Measurements from ENCODE around the gene NUP62.

NUP62 gene

GRCh38 chr19:49861541-49862378 lies 67.5 kb downstream of the NUP62 start:
- H3K4me1 ChIP-seq (ENCODE audit: insufficient read depth, insufficient read length), result peaks cover 35% of the 10 kb centered on the region
- H3K27me3 ChIP-seq (ENCODE audit: insufficient read depth, insufficient read length), result no peaks in the 10 kb centered on the region
- H3K4me3 ChIP-seq (ENCODE audit: insufficient read length, low read depth), result no peak overlapping the region
- H3K9ac ChIP-seq (ENCODE audit: insufficient read length, low read depth), result no peak overlapping the region
- H3K9me3 ChIP-seq (ENCODE audit: insufficient read depth, low read length), result no peaks in the 10 kb centered on the region
- no peak for DNase-seq (ENCODE audit: low read depth, low spot score)
- peaks cover 85% of the 10 kb centered on the region for H3K36me3 ChIP-seq (ENCODE audit: insufficient read depth, insufficient read length, low read length)
- no peak for TF ChIP-seq SUZ12 (IDR thresholded peaks at IDR 0.05; ENCODE audit: extremely low read depth, insufficient read depth, insufficient read length)
- TF ChIP-seq ZNF274 (IDR thresholded peaks at IDR 0.05; ENCODE audit: low read depth, low read length), result no peak
- no peak for TF ChIP-seq YY1 (IDR thresholded peaks at IDR 0.05; ENCODE audit: insufficient read depth, insufficient read length)

GRCh38 chr19:49861107-49861506 lies 68.2 kb downstream of the NUP62 start:
- H3K9ac ChIP-seq (ENCODE audit: insufficient read length, low read depth), result no peak overlapping the region
- H3K9me3 ChIP-seq (ENCODE audit: insufficient read depth, low read length), result no peaks in the 10 kb centered on the region
- no peak overlapping the region for H3K4me3 ChIP-seq (ENCODE audit: insufficient read length, low read depth)
- no peak for TF ChIP-seq SUZ12 (IDR thresholded peaks at IDR 0.05; ENCODE audit: extremely low read depth, insufficient read depth, insufficient read length)
- TF ChIP-seq ZNF274 (IDR thresholded peaks at IDR 0.05; ENCODE audit: low read depth, low read length), result no peak
- TF ChIP-seq YY1 (IDR thresholded peaks at IDR 0.05; ENCODE audit: insufficient read depth, insufficient read length), result no peak
- peaks cover 35% of the 10 kb centered on the region for H3K4me1 ChIP-seq (ENCODE audit: insufficient read depth, insufficient read length)
- H3K36me3 ChIP-seq (ENCODE audit: insufficient read depth, insufficient read length, low read length), result peaks cover 86% of the 10 kb centered on the region
- DNase-seq (ENCODE audit: low read depth, low spot score), result no peak
- no peaks in the 10 kb centered on the region for H3K27me3 ChIP-seq (ENCODE audit: insufficient read depth, insufficient read length)

DNA sequence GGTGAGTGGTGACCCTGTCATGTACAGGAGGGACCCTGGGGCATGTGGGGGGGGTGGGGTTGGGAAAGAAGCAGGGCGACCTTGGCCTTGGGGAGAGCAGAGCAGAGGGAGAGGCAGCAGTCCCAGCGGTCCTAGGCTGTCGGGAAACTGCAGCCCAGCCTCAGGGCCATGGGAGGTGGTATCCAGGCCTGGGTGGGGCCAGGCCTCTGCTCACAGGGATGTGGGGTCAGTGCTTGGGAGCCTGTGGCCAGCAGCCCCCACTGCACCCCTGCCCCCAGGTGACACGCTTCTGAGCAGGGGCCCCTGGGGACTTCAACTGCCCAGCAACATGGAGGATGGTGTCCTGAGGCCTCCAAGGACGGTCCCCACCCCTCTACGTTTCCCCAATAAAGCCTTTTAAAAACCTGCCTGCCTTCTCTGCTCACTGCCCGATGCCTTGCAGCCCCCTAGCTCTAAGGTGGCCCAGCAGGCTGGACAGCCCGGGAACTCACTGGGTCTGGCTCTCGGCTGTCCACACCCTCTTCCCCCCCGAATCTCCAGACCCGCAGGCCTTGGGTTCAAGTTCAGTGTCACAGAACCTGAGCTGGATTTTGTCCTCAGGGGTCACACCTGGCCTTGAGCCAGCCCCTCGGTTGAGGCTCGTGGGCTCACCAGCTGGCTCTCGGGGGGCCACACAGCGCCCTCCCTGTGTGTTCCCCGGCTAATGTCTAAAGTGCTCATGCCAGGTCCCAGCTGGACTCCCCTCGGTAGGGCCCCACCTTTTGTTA lies 68.8 kb downstream of the NUP62 start:
- H3K4me3 ChIP-seq (ENCODE audit: insufficient read length, low read depth), result no peak overlapping the region
- no peaks in the 10 kb centered on the region for H3K9me3 ChIP-seq (ENCODE audit: insufficient read depth, low read length)
- H3K9ac ChIP-seq (ENCODE audit: insufficient read length, low read depth), result no peak overlapping the region

DNA sequence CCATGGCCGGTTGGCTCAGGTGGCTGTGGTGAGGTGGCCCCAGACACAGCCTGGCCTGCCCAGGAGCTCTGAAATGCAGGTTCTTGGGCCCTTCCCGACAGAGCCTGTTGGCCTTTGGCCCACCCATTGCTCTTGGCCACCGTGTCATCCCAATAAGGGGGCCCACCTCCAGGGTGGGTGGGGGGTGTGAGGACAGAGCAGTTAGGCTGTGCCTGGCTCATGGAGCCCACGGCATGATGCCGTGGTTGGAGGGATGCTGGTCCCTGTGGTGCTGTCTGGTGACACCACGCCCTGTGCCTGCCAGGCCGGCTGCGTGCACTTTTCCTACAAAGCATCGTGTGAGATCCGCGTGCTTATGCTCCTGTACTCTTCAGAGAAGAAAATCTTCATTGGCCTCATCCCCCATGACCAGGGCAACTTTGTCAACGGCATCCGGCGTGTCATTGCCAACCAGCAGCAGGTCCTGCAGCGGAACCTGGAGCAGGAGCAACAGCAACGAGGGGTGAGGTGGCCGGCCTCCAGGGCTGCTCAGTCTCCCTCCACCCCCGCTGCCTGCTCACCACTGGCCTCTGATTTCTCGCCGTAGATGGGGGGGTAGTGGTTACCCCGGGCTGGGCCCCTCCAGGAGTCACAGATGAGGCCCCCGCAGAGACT lies 69.5 kb downstream of the NUP62 start:
- Histone ChIP-seq H3K4me1 (ENCODE audit: insufficient read depth, insufficient read length) (peaks cover 30% of the 10 kb centered on the region), H3K9ac (ENCODE audit: insufficient read length, low read depth) (no peak overlapping the region), H3K36me3 (ENCODE audit: insufficient read depth, insufficient read length, low read length) (peaks cover 92% of the 10 kb centered on the region), H3K4me3 (ENCODE audit: insufficient read length, low read depth) (no peak overlapping the region), H3K27me3 (ENCODE audit: insufficient read depth, insufficient read length) (no peaks in the 10 kb centered on the region), H3K9me3 (ENCODE audit: insufficient read depth, low read length) (no peaks in the 10 kb centered on the region)
- TF ChIP-seq SUZ12 (IDR thresholded peaks at IDR 0.05; ENCODE audit: extremely low read depth, insufficient read depth, insufficient read length) (no peak), ZNF274 (IDR thresholded peaks at IDR 0.05; ENCODE audit: low read depth, low read length) (no peak), YY1 (IDR thresholded peaks at IDR 0.05; ENCODE audit: insufficient read depth, insufficient read length) (no peak)
- no peak for DNase-seq (ENCODE audit: low read depth, low spot score)

More for the DNA sequence above, 68.8 kb downstream of the NUP62 start:
- peaks cover 89% of the 10 kb centered on the region for H3K36me3 ChIP-seq (ENCODE audit: insufficient read depth, insufficient read length, low read length)
- no peak for DNase-seq (ENCODE audit: low read depth, low spot score)
- peaks cover 32% of the 10 kb centered on the region for H3K4me1 ChIP-seq (ENCODE audit: insufficient read depth, insufficient read length)
- H3K27me3 ChIP-seq (ENCODE audit: insufficient read depth, insufficient read length), result no peaks in the 10 kb centered on the region
- no peak for TF ChIP-seq SUZ12 (IDR thresholded peaks at IDR 0.05; ENCODE audit: extremely low read depth, insufficient read depth, insufficient read length)
- TF ChIP-seq ZNF274 (IDR thresholded peaks at IDR 0.05; ENCODE audit: low read depth, low read length), result no peak
- no peak for TF ChIP-seq YY1 (IDR thresholded peaks at IDR 0.05; ENCODE audit: insufficient read depth, insufficient read length)

DNA sequence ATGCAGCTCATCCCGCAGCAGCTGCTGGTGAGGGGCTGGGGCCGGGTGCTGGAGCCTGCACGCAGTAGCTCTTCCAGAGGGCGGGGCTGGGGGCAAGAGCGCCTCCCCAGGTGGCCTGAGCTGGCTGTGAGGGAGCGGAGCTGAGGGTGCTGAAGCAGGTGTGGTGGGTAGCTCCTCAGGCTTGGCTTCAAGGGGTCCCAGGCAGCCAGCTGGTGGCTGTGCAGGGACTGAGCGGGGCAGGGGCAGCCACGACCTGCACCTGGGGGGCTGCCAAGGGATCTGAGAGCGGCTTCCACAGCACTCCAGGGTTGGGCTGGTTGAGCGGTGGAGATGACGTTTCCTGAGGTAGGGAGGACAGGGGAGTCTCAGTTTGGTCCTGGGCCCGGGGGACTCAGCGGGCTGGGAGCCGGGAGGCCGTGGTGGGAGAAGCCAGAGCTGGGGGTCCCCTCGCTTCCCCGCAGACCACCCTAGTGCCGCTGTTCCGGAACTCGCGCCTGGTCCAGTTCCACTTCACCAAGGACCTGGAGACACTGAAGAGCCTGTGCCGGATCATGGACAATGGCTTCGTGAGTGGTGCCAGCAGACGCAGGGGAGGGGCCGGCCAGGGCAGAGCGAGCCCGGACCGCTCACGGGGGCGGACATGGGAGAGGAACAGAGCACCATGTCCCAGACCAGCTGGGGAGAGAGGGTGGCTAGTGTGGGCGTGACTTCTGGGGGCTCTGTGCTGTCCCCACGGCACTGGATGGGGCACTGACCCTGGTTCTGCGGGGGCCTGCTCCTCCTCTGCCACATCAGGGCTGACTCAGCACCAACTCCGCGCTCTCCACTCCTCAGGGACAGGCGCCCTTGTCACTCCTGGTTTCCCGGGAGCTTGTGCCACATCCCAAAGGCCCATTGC lies 71.0 kb downstream of the NUP62 start:
- no peak overlapping the region for H3K4me3 ChIP-seq (ENCODE audit: insufficient read length, low read depth)
- H3K27me3 ChIP-seq (ENCODE audit: insufficient read depth, insufficient read length), result no peaks in the 10 kb centered on the region
- no peak for TF ChIP-seq SUZ12 (IDR thresholded peaks at IDR 0.05; ENCODE audit: extremely low read depth, insufficient read depth, insufficient read length)
- TF ChIP-seq ZNF274 (IDR thresholded peaks at IDR 0.05; ENCODE audit: low read depth, low read length), result no peak
- no peak for TF ChIP-seq YY1 (IDR thresholded peaks at IDR 0.05; ENCODE audit: insufficient read depth, insufficient read length)
- peaks cover 22% of the 10 kb centered on the region for H3K4me1 ChIP-seq (ENCODE audit: insufficient read depth, insufficient read length)
- no peak overlapping the region for H3K9ac ChIP-seq (ENCODE audit: insufficient read length, low read depth)
- peaks cover 88% of the 10 kb centered on the region for H3K36me3 ChIP-seq (ENCODE audit: insufficient read depth, insufficient read length, low read length)
- no peaks in the 10 kb centered on the region for H3K9me3 ChIP-seq (ENCODE audit: insufficient read depth, low read length)
- DNase-seq (ENCODE audit: low read depth, low spot score), result no peak

DNA sequence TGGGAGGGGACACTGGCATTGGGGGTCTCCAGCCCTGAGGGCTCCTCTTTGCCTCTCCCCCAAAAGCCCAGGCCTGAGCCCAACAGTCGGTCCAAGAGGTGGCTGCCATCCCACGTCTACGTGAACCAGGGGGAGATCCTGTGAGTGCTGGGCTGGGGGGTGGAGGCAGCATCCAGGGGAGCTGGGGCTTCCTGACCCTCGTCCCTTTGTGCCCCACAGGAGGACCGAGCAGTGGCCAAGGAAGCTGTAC lies 71.5 kb downstream of the NUP62 start:
- no peak overlapping the region for H3K4me3 ChIP-seq (ENCODE audit: insufficient read length, low read depth)
- H3K4me1 ChIP-seq (ENCODE audit: insufficient read depth, insufficient read length), result peaks cover 22% of the 10 kb centered on the region
- TF ChIP-seq YY1 (IDR thresholded peaks at IDR 0.05; ENCODE audit: insufficient read depth, insufficient read length) (no peak), SUZ12 (IDR thresholded peaks at IDR 0.05; ENCODE audit: extremely low read depth, insufficient read depth, insufficient read length) (no peak)
- H3K27me3 ChIP-seq (ENCODE audit: insufficient read depth, insufficient read length), result no peaks in the 10 kb centered on the region
- peaks cover 86% of the 10 kb centered on the region for H3K36me3 ChIP-seq (ENCODE audit: insufficient read depth, insufficient read length, low read length)
- DNase-seq (ENCODE audit: low read depth, low spot score), result no peak
- H3K9me3 ChIP-seq (ENCODE audit: insufficient read depth, low read length), result no peaks in the 10 kb centered on the region
- no peak overlapping the region for H3K9ac ChIP-seq (ENCODE audit: insufficient read length, low read depth)
